Kidney epithelial cell (primary cell): ENCODE data around the gene COL26A1. TPM values are rescaled to one million over a fixed set of nuclear protein-coding genes. Genes with fewer than 3 reads are reported as not detected.

Experiments
- DNase-seq: peaks from one replicate; pipeline ENCODE4 v3.0.0-alpha.2; 2010; ENCODE audit warnings: low read depth
- H3K27me3 ChIP-seq: 2 replicates; pipeline ENCODE4 v1.6.0; 2011; ENCODE audit warnings: low read length; ENCODE audit not compliant: control insufficient read depth, insufficient read depth
- H3K36me3 ChIP-seq: 2 replicates; pipeline ENCODE4 v1.5.1; 2011; ENCODE audit warnings: low read length; ENCODE audit not compliant: control insufficient read depth, insufficient read depth
- H3K4me3 ChIP-seq: 2 replicates; pipeline ENCODE4 v1.5.1; 2011; ENCODE audit warnings: low read depth, mild to moderate bottlenecking, control low read depth, low read length
- CTCF ChIP-seq: IDR thresholded peaks from 2 replicates; pipeline ENCODE4 v1.5.1; 2011; ENCODE audit warnings: mild to moderate bottlenecking, moderate library complexity, low read length, control low read depth, inconsistent platforms; ENCODE audit not compliant: insufficient read depth, poor library complexity, severe bottlenecking
- total RNA-seq: library from RNA; depleted of rRNA; stranded (reverse); fragments of >200 nt; gene quantifications from 2 replicates; pipeline ENCODE4 v1.2.3, GENCODE V29; 2015

The COL26A1 gene
- total RNA-seq, 1 donor from 2014 or later: 0.42 TPM

DNA sequence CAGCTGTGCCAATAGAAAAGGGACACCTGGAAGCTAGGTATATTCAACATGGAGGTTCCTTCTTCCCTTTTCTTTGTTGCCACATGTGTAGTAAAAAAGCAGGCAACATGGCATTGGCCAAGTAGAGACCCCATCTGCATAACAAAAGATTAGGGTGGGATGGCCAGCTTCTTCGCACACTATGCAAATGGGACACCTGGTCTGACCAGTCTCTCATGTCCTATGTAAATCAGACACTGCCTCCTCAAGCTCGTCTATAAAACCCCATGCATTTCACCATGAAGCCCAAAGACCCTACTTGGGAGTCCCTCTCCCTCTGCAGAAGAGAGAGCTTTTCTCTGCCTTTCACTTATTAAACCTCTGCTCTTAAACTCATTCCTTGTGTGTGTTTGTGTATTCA is 212.5 kb downstream of the COL26A1 start:
- no peak for DNase-seq
- TF ChIP-seq CTCF: no peak
- H3K36me3 ChIP-seq: no peaks in the 10 kb centered on the region
- peaks cover 2% of the 10 kb centered on the region for H3K27me3 ChIP-seq
- no peak overlapping the region for H3K4me3 ChIP-seq

DNA sequence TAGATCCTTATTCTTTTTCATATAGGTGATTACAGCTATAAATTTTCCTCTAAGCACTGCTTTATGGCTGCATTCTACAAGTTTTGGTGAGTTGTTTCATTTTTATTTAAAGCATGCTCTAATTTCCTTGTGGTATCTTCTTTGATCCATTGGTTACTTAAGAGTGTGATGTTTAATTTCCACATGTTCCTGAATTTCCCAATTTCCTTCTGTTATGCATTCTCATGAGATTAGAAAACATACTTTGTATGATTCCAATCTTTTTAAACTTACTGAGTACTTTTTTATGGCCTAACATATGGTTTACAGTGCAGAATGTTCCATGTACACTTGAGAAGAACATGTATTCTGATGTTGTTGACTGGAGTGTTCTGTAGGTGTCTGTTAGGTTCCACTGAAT is 213.0 kb downstream of the COL26A1 start:
- TF ChIP-seq CTCF: no peak
- H3K36me3 ChIP-seq: no peaks in the 10 kb centered on the region
- DNase-seq: no peak
- no peak overlapping the region for H3K4me3 ChIP-seq
- peaks cover 2% of the 10 kb centered on the region for H3K27me3 ChIP-seq

DNA sequence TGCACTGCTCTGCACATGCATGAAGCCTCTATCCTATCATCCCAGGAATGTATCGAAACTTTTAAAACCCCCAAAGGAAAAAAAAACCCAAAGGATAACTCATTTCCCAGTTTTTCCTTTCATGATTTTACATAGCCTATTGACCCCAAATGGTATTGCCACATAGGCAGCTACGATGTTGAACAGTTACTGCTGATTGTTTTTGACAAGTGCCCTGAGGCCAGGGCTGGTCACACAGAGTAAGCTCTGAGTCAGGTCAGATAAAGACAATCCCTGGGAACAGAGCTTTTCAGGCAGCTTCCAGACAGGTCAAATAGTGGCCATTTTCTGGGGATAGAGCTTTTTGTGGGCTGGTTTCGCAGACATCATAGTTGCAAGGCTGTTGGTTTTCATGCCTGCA is 214.3 kb downstream of the COL26A1 start:
- Histone ChIP-seq H3K27me3 (peaks cover 2% of the 10 kb centered on the region), H3K36me3 (no peaks in the 10 kb centered on the region), H3K4me3 (no peak overlapping the region)
- TF ChIP-seq CTCF: no peak
- DNase-seq: no peak

DNA sequence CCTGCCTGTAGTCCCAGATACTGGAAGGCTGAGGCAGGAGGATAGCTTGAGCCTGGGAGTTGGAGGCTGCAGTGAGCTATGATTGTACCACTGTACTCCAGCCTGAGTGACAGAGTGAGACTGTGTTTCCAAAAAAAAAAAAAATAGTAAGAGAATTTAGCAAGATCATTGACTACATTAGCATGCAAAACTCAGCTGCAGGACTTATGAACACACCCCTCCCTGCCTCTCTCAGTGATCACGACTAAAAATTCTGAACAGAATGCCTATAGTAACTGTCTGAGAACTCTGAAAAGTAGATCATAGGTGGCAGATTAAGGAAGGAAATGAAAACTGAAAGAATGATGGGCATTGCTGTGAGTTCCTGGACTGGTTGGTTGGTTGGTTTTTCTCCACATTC is 215.9 kb downstream of the COL26A1 start:
- DNase-seq: no peak
- Histone ChIP-seq H3K4me3 (no peak overlapping the region), H3K36me3 (no peaks in the 10 kb centered on the region), H3K27me3 (peaks cover 2% of the 10 kb centered on the region)
- no peak for TF ChIP-seq CTCF

DNA sequence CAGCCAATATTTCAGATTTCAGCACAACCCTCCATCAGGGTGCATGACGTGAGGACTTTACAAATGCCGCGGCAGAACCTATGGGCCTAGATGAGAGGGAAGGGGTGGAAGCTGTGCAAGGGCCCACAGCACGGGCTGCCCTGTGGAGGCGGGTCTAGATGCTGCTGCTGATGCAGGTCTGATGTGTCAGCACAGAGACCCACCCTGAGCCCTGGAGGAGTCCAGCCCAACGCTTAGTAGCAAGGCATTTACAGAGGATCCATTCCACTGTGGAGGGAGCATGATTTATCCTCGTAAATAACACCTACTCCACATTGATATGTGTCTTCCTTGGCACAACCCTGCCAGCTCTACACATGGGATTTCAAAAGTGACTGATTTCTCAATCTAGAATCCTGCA is 217.9 kb downstream of the COL26A1 start:
- Histone ChIP-seq H3K36me3 (no peaks in the 10 kb centered on the region), H3K27me3 (no peaks in the 10 kb centered on the region), H3K4me3 (no peak overlapping the region)
- TF ChIP-seq CTCF: no peak
- no peak for DNase-seq

GRCh38 chr7:101581891-101582290 is 219.2 kb downstream of the COL26A1 start:
- DNase-seq: no peak
- Histone ChIP-seq H3K4me3 (no peak overlapping the region), H3K27me3 (no peaks in the 10 kb centered on the region), H3K36me3 (no peaks in the 10 kb centered on the region)
- no peak for TF ChIP-seq CTCF
